ENCODE measurements around the gene SLC4A9.

The SLC4A9 gene

GRCh38 chr5:140348104-140348503 is 11.9 kb upstream of the SLC4A9 start (continued):
- TF ChIP-seq BCL11B (tag by site-specific recombination; IDR thresholded peaks at IDR 0.05; ENCODE audit: low read depth) (no peak), ZNF221 (tag by site-specific recombination; IDR thresholded peaks at IDR 0.05; ENCODE audit: borderline replicate concordance) (no peak), ZNF580 (tag by site-specific recombination; IDR thresholded peaks at IDR 0.05) (no peak), ZNF623 (tag by site-specific recombination; IDR thresholded peaks at IDR 0.05) (no peak)
- TF ChIP-seq, protein P1, sequence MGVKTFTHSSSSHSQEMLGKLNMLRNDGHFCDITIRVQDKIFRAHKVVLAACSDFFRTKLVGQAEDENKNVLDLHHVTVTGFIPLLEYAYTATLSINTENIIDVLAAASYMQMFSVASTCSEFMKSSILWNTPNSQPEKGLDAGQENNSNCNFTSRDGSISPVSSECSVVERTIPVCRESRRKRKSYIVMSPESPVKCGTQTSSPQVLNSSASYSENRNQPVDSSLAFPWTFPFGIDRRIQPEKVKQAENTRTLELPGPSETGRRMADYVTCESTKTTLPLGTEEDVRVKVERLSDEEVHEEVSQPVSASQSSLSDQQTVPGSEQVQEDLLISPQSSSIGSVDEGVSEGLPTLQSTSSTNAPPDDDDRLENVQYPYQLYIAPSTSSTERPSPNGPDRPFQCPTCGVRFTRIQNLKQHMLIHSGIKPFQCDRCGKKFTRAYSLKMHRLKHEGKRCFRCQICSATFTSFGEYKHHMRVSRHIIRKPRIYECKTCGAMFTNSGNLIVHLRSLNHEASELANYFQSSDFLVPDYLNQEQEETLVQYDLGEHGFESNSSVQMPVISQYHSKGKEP (tag by site-specific recombination; IDR thresholded peaks at IDR 0.05) = no peak
- TF ChIP-seq, protein P2, sequence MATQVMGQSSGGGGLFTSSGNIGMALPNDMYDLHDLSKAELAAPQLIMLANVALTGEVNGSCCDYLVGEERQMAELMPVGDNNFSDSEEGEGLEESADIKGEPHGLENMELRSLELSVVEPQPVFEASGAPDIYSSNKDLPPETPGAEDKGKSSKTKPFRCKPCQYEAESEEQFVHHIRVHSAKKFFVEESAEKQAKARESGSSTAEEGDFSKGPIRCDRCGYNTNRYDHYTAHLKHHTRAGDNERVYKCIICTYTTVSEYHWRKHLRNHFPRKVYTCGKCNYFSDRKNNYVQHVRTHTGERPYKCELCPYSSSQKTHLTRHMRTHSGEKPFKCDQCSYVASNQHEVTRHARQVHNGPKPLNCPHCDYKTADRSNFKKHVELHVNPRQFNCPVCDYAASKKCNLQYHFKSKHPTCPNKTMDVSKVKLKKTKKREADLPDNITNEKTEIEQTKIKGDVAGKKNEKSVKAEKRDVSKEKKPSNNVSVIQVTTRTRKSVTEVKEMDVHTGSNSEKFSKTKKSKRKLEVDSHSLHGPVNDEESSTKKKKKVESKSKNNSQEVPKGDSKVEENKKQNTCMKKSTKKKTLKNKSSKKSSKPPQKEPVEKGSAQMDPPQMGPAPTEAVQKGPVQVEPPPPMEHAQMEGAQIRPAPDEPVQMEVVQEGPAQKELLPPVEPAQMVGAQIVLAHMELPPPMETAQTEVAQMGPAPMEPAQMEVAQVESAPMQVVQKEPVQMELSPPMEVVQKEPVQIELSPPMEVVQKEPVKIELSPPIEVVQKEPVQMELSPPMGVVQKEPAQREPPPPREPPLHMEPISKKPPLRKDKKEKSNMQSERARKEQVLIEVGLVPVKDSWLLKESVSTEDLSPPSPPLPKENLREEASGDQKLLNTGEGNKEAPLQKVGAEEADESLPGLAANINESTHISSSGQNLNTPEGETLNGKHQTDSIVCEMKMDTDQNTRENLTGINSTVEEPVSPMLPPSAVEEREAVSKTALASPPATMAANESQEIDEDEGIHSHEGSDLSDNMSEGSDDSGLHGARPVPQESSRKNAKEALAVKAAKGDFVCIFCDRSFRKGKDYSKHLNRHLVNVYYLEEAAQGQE (tag by site-specific recombination; IDR thresholded peaks at IDR 0.05) = no peak
- TF ChIP-seq, protein P3, sequence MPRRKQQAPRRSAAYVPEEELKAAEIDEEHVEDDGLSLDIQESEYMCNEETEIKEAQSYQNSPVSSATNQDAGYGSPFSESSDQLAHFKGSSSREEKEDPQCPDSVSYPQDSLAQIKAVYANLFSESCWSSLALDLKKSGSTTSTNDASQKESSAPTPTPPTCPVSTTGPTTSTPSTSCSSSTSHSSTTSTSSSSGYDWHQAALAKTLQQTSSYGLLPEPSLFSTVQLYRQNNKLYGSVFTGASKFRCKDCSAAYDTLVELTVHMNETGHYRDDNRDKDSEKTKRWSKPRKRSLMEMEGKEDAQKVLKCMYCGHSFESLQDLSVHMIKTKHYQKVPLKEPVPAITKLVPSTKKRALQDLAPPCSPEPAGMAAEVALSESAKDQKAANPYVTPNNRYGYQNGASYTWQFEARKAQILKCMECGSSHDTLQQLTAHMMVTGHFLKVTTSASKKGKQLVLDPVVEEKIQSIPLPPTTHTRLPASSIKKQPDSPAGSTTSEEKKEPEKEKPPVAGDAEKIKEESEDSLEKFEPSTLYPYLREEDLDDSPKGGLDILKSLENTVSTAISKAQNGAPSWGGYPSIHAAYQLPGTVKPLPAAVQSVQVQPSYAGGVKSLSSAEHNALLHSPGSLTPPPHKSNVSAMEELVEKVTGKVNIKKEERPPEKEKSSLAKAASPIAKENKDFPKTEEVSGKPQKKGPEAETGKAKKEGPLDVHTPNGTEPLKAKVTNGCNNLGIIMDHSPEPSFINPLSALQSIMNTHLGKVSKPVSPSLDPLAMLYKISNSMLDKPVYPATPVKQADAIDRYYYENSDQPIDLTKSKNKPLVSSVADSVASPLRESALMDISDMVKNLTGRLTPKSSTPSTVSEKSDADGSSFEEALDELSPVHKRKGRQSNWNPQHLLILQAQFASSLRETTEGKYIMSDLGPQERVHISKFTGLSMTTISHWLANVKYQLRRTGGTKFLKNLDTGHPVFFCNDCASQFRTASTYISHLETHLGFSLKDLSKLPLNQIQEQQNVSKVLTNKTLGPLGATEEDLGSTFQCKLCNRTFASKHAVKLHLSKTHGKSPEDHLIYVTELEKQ (tag by site-specific recombination; IDR thresholded peaks at IDR 0.05; ENCODE audit: borderline replicate concordance) = no peak

GRCh38 chr5:140349244-140349643 is 10.8 kb upstream of the SLC4A9 start:
- POLR2A ChIA-PET = interaction anchor here (0.5 kb wide), 1 partner anchor 298 kb away, joined by 4 read pairs; the partner anchor contains the start of genes IK and NDUFA2
- H3K9me3 ChIP-seq (ENCODE audit: control insufficient read depth, insufficient read depth, low read depth, low read length) = no peaks in the 10 kb centered on the region
- CTCF ChIA-PET = interaction anchor here (0.5 to 17.1 kb wide), 7 partner anchors 9 to 173 kb away, joined by 3 to 660 read pairs (median 5); partner anchors contain the start of gene SLC4A9
- H3K36me3 ChIP-seq (ENCODE audit: control insufficient read depth in 2 of 2, insufficient read depth in 1 of 2, low read length in 2 of 2) = no peaks in the 10 kb centered on the region
- H3K4me1 ChIP-seq (ENCODE audit: control insufficient read depth, insufficient read depth, low read length) = no peaks in the 10 kb centered on the region
- no peak overlapping the region for H3K4me3 ChIP-seq (ENCODE audit: low read depth, low read length)
- no peak overlapping the region for H3K27ac ChIP-seq (ENCODE audit: extremely low read depth, low read depth, low read length)
- TF ChIP-seq FEZF1 (tag by site-specific recombination; IDR thresholded peaks at IDR 0.05) (no peak), ZNF394 (tag by site-specific recombination; IDR thresholded peaks at IDR 0.05; ENCODE audit: borderline replicate concordance) (no peak), GLI2 (tag by site-specific recombination; IDR thresholded peaks at IDR 0.05; ENCODE audit: borderline replicate concordance, low read depth) (no peak), ZNF600 (tag by site-specific recombination; IDR thresholded peaks at IDR 0.05) (no peak), ZNF266 (tag by site-specific recombination; IDR thresholded peaks at IDR 0.05; ENCODE audit: low read depth) (no peak), ZNF626 (tag by site-specific recombination; IDR thresholded peaks at IDR 0.05) (no peak), ZNF16 (tag by site-specific recombination; IDR thresholded peaks at IDR 0.05; ENCODE audit: low read depth) (no peak), ZNF558 (tag by site-specific recombination; IDR thresholded peaks at IDR 0.05) (no peak), ZNF560 (tag by site-specific recombination; IDR thresholded peaks at IDR 0.05; ENCODE audit: borderline replicate concordance) (no peak), OSR2 (tag by site-specific recombination; IDR thresholded peaks at IDR 0.05) (no peak), ZSCAN16 (tag by site-specific recombination; IDR thresholded peaks at IDR 0.05) (no peak), ZNF354C (tag by site-specific recombination; IDR thresholded peaks at IDR 0.05; ENCODE audit: borderline replicate concordance, low read depth) (no peak), ZFP3 (tag by site-specific recombination; IDR thresholded peaks at IDR 0.05; ENCODE audit: low read depth) (no peak)
- TF ChIP-seq, protein P1 (tag by site-specific recombination; IDR thresholded peaks at IDR 0.05) = no peak
- TF ChIP-seq, protein P4, sequence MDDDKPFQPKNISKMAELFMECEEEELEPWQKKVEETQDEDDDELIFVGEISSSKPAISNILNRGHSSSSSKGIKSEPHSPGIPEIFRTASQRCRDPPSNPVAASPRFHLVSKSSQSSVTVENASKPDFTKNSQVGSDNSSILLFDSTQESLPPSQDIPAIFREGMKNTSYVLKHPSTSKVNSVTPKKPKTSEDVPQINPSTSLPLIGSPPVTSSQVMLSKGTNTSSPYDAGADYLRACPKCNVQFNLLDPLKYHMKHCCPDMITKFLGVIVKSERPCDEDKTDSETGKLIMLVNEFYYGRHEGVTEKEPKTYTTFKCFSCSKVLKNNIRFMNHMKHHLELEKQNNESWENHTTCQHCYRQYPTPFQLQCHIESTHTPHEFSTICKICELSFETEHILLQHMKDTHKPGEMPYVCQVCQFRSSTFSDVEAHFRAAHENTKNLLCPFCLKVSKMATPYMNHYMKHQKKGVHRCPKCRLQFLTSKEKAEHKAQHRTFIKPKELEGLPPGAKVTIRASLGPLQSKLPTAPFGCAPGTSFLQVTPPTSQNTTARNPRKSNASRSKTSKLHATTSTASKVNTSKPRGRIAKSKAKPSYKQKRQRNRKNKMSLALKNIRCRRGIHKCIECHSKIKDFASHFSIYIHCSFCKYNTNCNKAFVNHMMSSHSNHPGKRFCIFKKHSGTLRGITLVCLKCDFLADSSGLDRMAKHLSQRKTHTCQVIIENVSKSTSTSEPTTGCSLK (tag by site-specific recombination; IDR thresholded peaks at IDR 0.05) = no peak
